ENCODE measurements around the gene PLA2G4A. TPM values are rescaled to one million over a fixed set of nuclear protein-coding genes. Genes with fewer than 3 reads are reported as not detected.

PLA2G4A gene
- total and polyA plus RNA-seq, 2 experiments from 2014 or later, result 1.1 to 3.8 TPM

- TF ChIP-seq, protein P1, sequence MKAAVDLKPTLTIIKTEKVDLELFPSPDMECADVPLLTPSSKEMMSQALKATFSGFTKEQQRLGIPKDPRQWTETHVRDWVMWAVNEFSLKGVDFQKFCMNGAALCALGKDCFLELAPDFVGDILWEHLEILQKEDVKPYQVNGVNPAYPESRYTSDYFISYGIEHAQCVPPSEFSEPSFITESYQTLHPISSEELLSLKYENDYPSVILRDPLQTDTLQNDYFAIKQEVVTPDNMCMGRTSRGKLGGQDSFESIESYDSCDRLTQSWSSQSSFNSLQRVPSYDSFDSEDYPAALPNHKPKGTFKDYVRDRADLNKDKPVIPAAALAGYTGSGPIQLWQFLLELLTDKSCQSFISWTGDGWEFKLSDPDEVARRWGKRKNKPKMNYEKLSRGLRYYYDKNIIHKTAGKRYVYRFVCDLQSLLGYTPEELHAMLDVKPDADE (IDR thresholded peaks at IDR 0.05), result no peak
- TF ChIP-seq CTCF (conservative IDR thresholded peaks at IDR 0.05; ENCODE audit: low read depth in 2 of 2), result no peak
- TF ChIP-seq REST (IDR thresholded peaks at IDR 0.05; ENCODE audit: unreplicated experiment), result no peak
These were observed 16.2 kb upstream of the PLA2G4A start (continued) for GRCh38 chr1:186812570-186812969.

DNA sequence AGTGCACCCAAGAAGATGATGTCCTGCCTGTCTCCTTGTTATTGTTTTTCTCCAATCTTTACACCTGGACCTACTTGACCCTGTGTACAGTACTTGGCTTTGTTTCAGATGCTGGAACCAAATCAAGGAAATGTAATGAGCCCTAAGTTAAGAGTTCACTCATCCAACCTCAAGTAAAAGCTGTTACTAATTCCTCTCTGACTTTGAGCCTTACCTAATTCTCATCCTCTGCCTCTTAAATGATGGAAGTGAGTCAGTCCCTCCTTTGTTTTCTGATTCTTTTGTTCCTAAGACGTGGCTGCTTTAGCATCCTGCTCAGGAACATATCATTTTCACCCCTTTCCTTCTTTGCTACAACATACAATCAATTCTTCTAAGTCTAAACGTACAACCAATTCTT is 15.3 kb upstream of the PLA2G4A start:
- H3K27me3 ChIP-seq (ENCODE audit: insufficient read depth), result no peaks in the 10 kb centered on the region
- H3K9me2 ChIP-seq (ENCODE audit: insufficient read depth), result no peaks in the 10 kb centered on the region
- no peaks in the 10 kb centered on the region for H3F3A ChIP-seq (replicated peaks; ENCODE audit: low read depth)
- no peak overlapping the region for H3K4me3 Mint-ChIP-seq
- H3K9me3 Mint-ChIP-seq, result no peaks in the 10 kb centered on the region
- ATAC-seq, result no peak
- H2AFZ ChIP-seq, result no peak overlapping the region
- H3K4me1 ChIP-seq (ENCODE audit: insufficient read depth), result no peaks in the 10 kb centered on the region
- no peak overlapping the region for H3K4me3 ChIP-seq
- H3K27ac ChIP-seq (ENCODE audit: low read depth), result no peak overlapping the region
- H3K4me2 ChIP-seq, result no peak overlapping the region
- no peaks in the 10 kb centered on the region for H3K27me3 Mint-ChIP-seq (ENCODE audit: insufficient read depth, low read depth, poor library complexity)
- H3K4me1 Mint-ChIP-seq, result peaks cover 3% of the 10 kb centered on the region; the same call in 1 of the 3 replicates
- no peaks in the 10 kb centered on the region for H3K79me2 ChIP-seq (replicated peaks; ENCODE audit: insufficient read depth)
- TF ChIP-seq ZNF331 (CRISPR knock-in tag; IDR thresholded peaks at IDR 0.05; ENCODE audit: low read depth) (no peak), REST (IDR thresholded peaks at IDR 0.05; ENCODE audit: unreplicated experiment) (no peak), POLR2AphosphoS5 (IDR thresholded peaks at IDR 0.05; ENCODE audit: low read depth) (no peak)
- no peaks in the 10 kb centered on the region for H4K20me1 ChIP-seq (replicated peaks; ENCODE audit: insufficient read depth)
- H3K36me3 Mint-ChIP-seq (ENCODE audit: low read depth), result no peaks in the 10 kb centered on the region
- no peaks in the 10 kb centered on the region for H3K36me3 ChIP-seq (ENCODE audit: insufficient read depth)
- DNase-seq (ENCODE audit: low spot score), result peak; percentile 17
- no peak overlapping the region for H3K27ac Mint-ChIP-seq
